ENCODE data around the gene XPOT.

- TF ChIP-seq CTCF (IDR thresholded peaks at IDR 0.05), result no peak
- TF ChIP-seq POLR2A (IDR thresholded peaks at IDR 0.05), result no peak
These were observed 51.3 kb downstream of the XPOT start for GRCh38 chr12:64455506-64455905.

All from body of pancreas (tissue), 4 donors.